ENCODE measurements around the gene APBA2.

Gene APBA2

DNA sequence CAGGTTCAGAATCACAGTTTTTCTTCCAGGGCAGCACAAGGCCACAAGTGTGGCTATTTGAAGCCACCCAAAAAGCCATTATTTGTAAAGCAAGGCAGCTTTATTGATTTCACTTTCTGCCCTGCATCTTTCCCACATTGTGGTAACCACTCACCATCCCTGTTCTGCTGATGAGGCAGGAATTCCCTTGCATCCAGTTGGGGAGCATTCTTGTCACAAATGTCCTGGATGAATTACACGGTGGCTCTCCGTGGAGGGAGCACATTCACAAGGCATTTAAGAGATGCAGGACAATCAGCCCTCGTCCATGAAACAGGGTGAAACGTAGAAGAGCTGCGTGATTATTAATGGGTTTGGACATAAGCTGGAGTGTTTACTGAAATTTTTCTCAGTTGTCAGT lies 111.2 kb downstream of the APBA2 start (continued):
- TF ChIP-seq ZBTB44 (tag by site-specific recombination; IDR thresholded peaks at IDR 0.05) (no peak), ZSCAN16 (tag by site-specific recombination; IDR thresholded peaks at IDR 0.05) (no peak), ZNF37A (tag by site-specific recombination; IDR thresholded peaks at IDR 0.05) (no peak), ZNF548 (tag by site-specific recombination; IDR thresholded peaks at IDR 0.05) (no peak), ZBTB48 (tag by site-specific recombination; IDR thresholded peaks at IDR 0.05) (no peak), ZBTB49 (tag by site-specific recombination; IDR thresholded peaks at IDR 0.05; ENCODE audit: low read depth) (no peak), ZBTB20 (tag by site-specific recombination; IDR thresholded peaks at IDR 0.05) (no peak), ZNF394 (tag by site-specific recombination; IDR thresholded peaks at IDR 0.05; ENCODE audit: borderline replicate concordance) (no peak), ZNF248 (tag by site-specific recombination; IDR thresholded peaks at IDR 0.05) (no peak), ZNF155 (tag by site-specific recombination; IDR thresholded peaks at IDR 0.05) (no peak)
- TF ChIP-seq, protein P1, sequence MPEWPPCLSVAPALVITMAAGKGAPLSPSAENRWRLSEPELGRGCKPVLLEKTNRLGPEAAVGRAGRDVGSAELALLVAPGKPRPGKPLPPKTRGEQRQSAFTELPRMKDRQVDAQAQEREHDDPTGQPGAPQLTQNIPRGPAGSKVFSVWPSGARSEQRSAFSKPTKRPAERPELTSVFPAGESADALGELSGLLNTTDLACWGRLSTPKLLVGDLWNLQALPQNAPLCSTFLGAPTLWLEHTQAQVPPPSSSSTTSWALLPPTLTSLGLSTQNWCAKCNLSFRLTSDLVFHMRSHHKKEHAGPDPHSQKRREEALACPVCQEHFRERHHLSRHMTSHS (tag by site-specific recombination; IDR thresholded peaks at IDR 0.05) = no peak

GRCh38 chr15:28997791-28998190 lies 112.0 kb downstream of the APBA2 start:
- Histone ChIP-seq H3K4me1 (ENCODE audit: control insufficient read depth, insufficient read depth, low read length) (no peaks in the 10 kb centered on the region), H3K9me3 (ENCODE audit: control insufficient read depth, insufficient read depth, low read depth, low read length) (no peaks in the 10 kb centered on the region), H3K36me3 (ENCODE audit: control insufficient read depth in 2 of 2, insufficient read depth in 1 of 2, low read length in 2 of 2) (no peaks in the 10 kb centered on the region), H3K27ac (ENCODE audit: extremely low read depth, low read depth, low read length) (no peak overlapping the region), H3K4me3 (ENCODE audit: low read depth, low read length) (no peak overlapping the region)
- ChIA-PET CTCF (interaction anchor here (0.5 to 1.1 kb wide), 3 partner anchors 9 to 210 kb away, joined by 3 read pairs; no protein-coding TSS in a partner anchor), POLR2A (no interaction called here)
- TF ChIP-seq ZNF514 (tag by site-specific recombination; IDR thresholded peaks at IDR 0.05) (no peak), ZFP69B (tag by site-specific recombination; IDR thresholded peaks at IDR 0.05) (no peak), ZNF433 (tag by site-specific recombination; IDR thresholded peaks at IDR 0.05; ENCODE audit: low read depth) (no peak), HOXC10 (CRISPR knock-in tag; IDR thresholded peaks at IDR 0.05) (no peak)
- TF ChIP-seq, protein P2, sequence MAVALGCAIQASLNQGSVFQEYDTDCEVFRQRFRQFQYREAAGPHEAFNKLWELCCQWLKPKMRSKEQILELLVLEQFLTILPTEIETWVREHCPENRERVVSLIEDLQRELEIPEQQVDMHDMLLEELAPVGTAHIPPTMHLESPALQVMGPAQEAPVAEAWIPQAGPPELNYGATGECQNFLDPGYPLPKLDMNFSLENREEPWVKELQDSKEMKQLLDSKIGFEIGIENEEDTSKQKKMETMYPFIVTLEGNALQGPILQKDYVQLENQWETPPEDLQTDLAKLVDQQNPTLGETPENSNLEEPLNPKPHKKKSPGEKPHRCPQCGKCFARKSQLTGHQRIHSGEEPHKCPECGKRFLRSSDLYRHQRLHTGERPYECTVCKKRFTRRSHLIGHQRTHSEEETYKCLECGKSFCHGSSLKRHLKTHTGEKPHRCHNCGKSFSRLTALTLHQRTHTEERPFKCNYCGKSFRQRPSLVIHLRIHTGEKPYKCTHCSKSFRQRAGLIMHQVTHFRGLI (tag by site-specific recombination; IDR thresholded peaks at IDR 0.05) = no peak
- TF ChIP-seq, protein P3, sequence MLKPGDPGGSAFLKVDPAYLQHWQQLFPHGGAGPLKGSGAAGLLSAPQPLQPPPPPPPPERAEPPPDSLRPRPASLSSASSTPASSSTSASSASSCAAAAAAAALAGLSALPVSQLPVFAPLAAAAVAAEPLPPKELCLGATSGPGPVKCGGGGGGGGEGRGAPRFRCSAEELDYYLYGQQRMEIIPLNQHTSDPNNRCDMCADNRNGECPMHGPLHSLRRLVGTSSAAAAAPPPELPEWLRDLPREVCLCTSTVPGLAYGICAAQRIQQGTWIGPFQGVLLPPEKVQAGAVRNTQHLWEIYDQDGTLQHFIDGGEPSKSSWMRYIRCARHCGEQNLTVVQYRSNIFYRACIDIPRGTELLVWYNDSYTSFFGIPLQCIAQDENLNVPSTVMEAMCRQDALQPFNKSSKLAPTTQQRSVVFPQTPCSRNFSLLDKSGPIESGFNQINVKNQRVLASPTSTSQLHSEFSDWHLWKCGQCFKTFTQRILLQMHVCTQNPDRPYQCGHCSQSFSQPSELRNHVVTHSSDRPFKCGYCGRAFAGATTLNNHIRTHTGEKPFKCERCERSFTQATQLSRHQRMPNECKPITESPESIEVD (tag by site-specific recombination; IDR thresholded peaks at IDR 0.05) = no peak
- TF ChIP-seq, protein P1 (tag by site-specific recombination; IDR thresholded peaks at IDR 0.05) = no peak
